Ovary (tissue), 9 donors: Measurements from ENCODE around the gene STK39. TPM values are rescaled to one million over a fixed set of nuclear protein-coding genes. Genes with fewer than 3 reads are reported as not detected.

ENCODE experiments used
- DNase-seq, 5 donors: peaks; one replicate each; pipeline ENCODE4 v3.0.0-alpha.2; 2019 to 2020
- H3K27ac ChIP-seq, 2 donors: fragments of 200-600 bp; one replicate each; pipeline versions ENCODE4 v1.5.1 to v1.8.0; 2019 to 2022
- H3K27me3 ChIP-seq: fragments of 200-600 bp; one replicate; pipeline ENCODE4 v1.8.0; 2022
- H3K36me3 ChIP-seq: fragments of 200-600 bp; sonication (generic); one replicate; pipeline ENCODE4 v1.5.1; 2019
- H3K4me1 ChIP-seq: one replicate; pipeline ENCODE4 v1.8.1; 2013; ENCODE audit warnings: mild to moderate bottlenecking, moderate library complexity; ENCODE audit not compliant: insufficient read depth
- H3K4me3 ChIP-seq: fragments of 200-600 bp; sonication (generic); one replicate; pipeline ENCODE4 v1.5.1; 2017
- H3K9me3 ChIP-seq, 2 donors: fragments of 200-600 bp in 1 of 2; sonication (generic) in 1 of 2; one replicate each; pipeline versions ENCODE4 v1.5.1 to v1.8.1; 2013 to 2019; ENCODE audit warnings: mild to moderate bottlenecking in 1 of 2, moderate library complexity in 1 of 2
- EP300 ChIP-seq: sonication (generic); formaldehyde crosslinking; IDR thresholded peaks from one replicate; pipeline ENCODE4 v1.6.1; 2017; ENCODE audit warnings: antibody characterized with exemption
- POLR2A ChIP-seq: fragments of 450-650 bp; IDR thresholded peaks from one replicate; pipeline ENCODE4 v1.6.1; 2017; ENCODE audit warnings: antibody characterized with exemption, mild to moderate bottlenecking, moderate library complexity
- WGBS, 3 donors: extraction: QIAGEN DNeasy Blood & Tissue Kit in 1 of 3; methylation state at CpG; one replicate each; pipeline versions ENCODE4 v1.1.5 to v1.1.7; 2013 to 2017; 5-methylcytosine and 5-hydroxymethylcytosine counted together
- intact Hi-C, 4 donors: fragments of 100-400 bp; cut with DNase I; formaldehyde crosslinking; loops; one replicate each; pipeline versions ENCODE4 v1.11.0 to v1.15.1; 2022 to 2023
- polyA plus RNA-seq, 2 donors: library from polyadenylated mRNA; stranded (reverse); fragments of 200-250 nt in 1 of 2; fragments of 350-450 nt in 1 of 2; fragmentation: Illumina TruSeq in 1 of 2; extraction: RNeasy Lipid Tissue Mini Kit (QIAGEN cat#74804) in 1 of 2; gene quantifications; one replicate each; pipeline ENCODE4 v1.2.3, GENCODE V29; 2013 to 2014
- total RNA-seq, 7 donors: library from RNA; depleted of rRNA in 2 of 7; stranded (reverse); fragments of >200 nt in 2 of 7; fragmentation: NEBNext Ultra II Directional in 3 of 7; extraction: Animal tissue kit (Norgen Biotek cat#: 25700) in 3 of 7; gene quantifications; one replicate each; pipeline versions ENCODE4 v1.1.0 to v1.2.4, GENCODE V29; 2016 to 2023
- TF ChIP-seq, protein P1 (sequence below), 3 donors: fragments of 450-650 bp in 2 of 3; fragments of 200-600 bp in 1 of 3; IDR thresholded peaks; one replicate each; pipeline versions ENCODE4 v1.5.1 to v1.8.0; 2016 to 2022; ENCODE audit warnings: antibody characterized with exemption in 3 of 3, mild to moderate bottlenecking in 1 of 3
- donor health status: DM: no; HTN: no; CAD: no; lungs with moderate emphysema.
- donor health status: DM: no; HTN: no; CAD: no.
- donor health status: Bipolar disorder and iron deficiency.
- donor health status: DM: yes; HTN: yes; CAD: no.
- donor health status: DM: no; HTN: no; CAD: no.
- donor health status: DM: yes; HTN: yes; CAD: no.

The STK39 gene
- total and polyA plus RNA-seq, 9 donors = 5.9 to 14.1 (median 10.6) TPM

DNA sequence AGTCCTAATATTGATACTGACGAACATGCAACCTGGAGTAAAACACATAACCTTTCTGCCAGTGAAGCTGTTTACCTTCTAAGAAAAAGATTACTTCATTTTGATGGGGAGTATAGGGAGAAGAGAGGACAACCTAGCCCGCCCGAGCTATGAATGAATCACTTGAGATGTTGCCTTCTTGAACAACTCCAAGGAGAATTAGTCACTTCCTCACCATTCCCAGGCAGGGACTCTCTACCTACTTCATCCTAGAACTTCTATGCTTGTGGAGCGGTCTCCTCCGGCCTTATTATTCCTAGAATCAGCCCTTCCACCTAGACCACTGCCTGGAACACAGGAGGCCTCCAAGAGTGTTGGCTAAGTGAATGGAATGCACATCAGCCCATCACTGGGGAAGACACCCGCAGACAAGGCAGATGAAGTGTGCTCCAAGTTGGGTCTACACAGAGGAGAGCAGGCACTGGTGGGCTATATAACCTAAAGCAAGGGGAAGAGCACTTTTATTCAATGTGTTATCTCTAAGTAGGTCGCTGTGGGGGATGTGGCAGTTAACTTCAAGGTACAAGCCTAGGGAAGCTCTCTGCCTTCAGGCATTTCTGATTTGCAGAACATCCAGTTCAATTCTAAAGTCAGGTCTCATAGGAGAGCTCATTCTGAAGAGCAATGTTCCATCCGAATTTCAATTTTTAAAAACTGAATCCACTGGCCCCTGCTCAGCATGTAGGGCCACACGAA is 57.4 kb downstream of the STK39 start:
- Histone ChIP-seq H3K36me3 (no peaks in the 10 kb centered on the region), H3K4me1 (peaks cover 6% of the 10 kb centered on the region), H3K4me3 (no peak overlapping the region), H3K27ac (no peak overlapping the region), H3K9me3 (no peaks in the 10 kb centered on the region), H3K27me3 (no peaks in the 10 kb centered on the region)
- no peak for TF ChIP-seq POLR2A
- TF ChIP-seq, protein P1, sequence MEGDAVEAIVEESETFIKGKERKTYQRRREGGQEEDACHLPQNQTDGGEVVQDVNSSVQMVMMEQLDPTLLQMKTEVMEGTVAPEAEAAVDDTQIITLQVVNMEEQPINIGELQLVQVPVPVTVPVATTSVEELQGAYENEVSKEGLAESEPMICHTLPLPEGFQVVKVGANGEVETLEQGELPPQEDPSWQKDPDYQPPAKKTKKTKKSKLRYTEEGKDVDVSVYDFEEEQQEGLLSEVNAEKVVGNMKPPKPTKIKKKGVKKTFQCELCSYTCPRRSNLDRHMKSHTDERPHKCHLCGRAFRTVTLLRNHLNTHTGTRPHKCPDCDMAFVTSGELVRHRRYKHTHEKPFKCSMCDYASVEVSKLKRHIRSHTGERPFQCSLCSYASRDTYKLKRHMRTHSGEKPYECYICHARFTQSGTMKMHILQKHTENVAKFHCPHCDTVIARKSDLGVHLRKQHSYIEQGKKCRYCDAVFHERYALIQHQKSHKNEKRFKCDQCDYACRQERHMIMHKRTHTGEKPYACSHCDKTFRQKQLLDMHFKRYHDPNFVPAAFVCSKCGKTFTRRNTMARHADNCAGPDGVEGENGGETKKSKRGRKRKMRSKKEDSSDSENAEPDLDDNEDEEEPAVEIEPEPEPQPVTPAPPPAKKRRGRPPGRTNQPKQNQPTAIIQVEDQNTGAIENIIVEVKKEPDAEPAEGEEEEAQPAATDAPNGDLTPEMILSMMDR (IDR thresholded peaks at IDR 0.05) = no peak
- no peak for TF ChIP-seq EP300
- intact Hi-C loops = no loop called here
- WGBS, 3 donors = 87 to 94% (median 89%) methylated on average over 9 of the region's 9 CpGs
- no peak for DNase-seq

DNA sequence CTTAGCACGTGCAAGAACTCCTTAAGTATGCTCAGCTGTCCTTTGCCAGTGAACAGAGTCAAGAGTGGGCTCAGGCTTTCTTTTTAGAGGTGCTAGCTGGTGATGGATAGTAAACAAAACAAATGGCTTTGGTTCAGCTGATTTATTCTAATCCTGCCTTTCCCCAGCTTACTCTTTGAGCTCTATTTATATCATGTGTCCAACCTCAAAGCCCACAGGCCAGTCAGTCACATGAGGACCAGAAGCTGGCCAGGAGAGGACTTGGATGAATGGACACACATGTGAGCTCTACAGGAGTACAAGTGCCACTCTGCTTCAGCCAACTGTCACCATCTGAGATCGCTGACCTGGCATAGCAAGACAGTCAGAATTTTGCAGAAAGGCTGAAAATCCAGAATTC is 59.4 kb downstream of the STK39 start:
- DNase-seq = no peak
- intact Hi-C loops = no loop called here
- Histone ChIP-seq H3K4me3 (no peak overlapping the region), H3K27me3 (no peaks in the 10 kb centered on the region), H3K36me3 (no peaks in the 10 kb centered on the region), H3K27ac (no peak overlapping the region), H3K4me1 (peaks cover 9% of the 10 kb centered on the region), H3K9me3 (no peaks in the 10 kb centered on the region)
- 93 to 100% (median 98%) methylated on average over 2 of the region's 2 CpGs for WGBS, 3 donors
- no peak for TF ChIP-seq POLR2A
- TF ChIP-seq EP300 = no peak
- TF ChIP-seq, protein P1 (IDR thresholded peaks at IDR 0.05) = no peak

DNA sequence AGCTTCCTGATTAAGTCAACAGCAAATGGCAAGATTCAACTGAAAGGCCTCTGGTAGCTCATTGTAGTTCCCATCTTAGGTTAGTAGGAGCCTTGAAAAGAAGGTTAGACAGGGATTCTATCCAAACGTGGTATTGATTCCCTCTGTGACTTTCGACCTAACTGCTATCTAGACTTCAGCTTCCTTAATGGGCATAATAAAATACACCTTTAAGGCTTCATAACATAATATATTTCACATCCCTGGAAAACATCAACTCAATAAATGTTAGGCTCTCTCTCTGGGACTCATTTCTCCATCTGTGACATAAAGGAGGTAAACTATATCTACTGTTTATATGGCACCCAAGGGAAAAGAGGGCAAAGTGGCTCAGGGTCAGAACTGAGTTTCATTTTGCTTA is 60.9 kb downstream of the STK39 start:
- no peak overlapping the region for H3K27ac ChIP-seq
- WGBS, 3 donors = 82 to 85% (median 84%) methylated on average over 2 of the region's 2 CpGs
- no peak overlapping the region for H3K4me3 ChIP-seq
- TF ChIP-seq, protein P1 (IDR thresholded peaks at IDR 0.05) = no peak
- TF ChIP-seq EP300 (no peak), POLR2A (no peak)
- peaks cover 3% of the 10 kb centered on the region for H3K4me1 ChIP-seq
- intact Hi-C loops = no loop called here
- no peaks in the 10 kb centered on the region for H3K36me3 ChIP-seq
- H3K9me3 ChIP-seq = no peaks in the 10 kb centered on the region
- no peak for DNase-seq
- H3K27me3 ChIP-seq = no peaks in the 10 kb centered on the region

DNA sequence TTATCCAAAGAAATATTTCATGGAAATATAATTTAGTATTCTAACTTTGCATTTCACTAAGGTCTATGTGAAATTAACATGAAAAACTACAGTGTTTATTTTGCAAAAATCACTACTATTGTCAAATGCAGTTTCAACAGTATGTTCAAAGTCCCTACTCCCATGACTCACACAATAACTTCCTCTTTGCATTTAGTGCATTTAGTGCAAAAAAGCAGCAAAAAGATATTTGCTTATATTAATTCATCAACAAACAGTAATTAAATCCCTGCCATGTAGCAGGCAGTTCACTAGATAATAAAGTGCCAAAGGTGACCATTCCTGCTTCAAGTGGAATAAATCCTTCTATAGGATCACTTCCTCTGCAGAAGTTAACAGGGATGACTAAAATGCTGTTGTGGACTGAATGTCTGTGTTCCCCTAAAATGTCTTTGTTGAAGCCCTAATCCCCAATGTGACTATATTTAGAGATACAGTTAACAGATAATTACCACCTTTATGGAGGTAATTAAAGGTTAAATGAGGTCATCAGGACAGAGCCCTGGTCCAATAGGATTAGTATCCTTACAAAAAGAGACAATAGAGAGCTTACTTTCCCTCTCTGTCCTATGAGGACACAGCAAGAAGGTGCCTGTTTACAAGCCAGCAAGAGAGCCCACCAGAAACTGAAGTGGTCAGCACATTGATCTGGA is 61.7 kb downstream of the STK39 start:
- H3K9me3 ChIP-seq = no peaks in the 10 kb centered on the region
- no peaks in the 10 kb centered on the region for H3K27me3 ChIP-seq
- intact Hi-C loops = no loop called here
- TF ChIP-seq POLR2A = no peak
- no peak for TF ChIP-seq EP300
- TF ChIP-seq, protein P1 (IDR thresholded peaks at IDR 0.05) = no peak
- H3K36me3 ChIP-seq = no peaks in the 10 kb centered on the region
- DNase-seq = no peak
- H3K27ac ChIP-seq = no peak overlapping the region
- no peak overlapping the region for H3K4me3 ChIP-seq
- peaks cover 3% of the 10 kb centered on the region for H3K4me1 ChIP-seq
